Right ventricle myocardium inferior (tissue), 1 donor: ENCODE data around the gene GHRHR. TPM values are rescaled to one million over a fixed set of nuclear protein-coding genes. Genes with fewer than 3 reads are reported as not detected.

ENCODE experiments used
- ATAC-seq: fragments of 200-7000 bp; cut with Tn5 transposase; one replicate; pipeline ENCODE4 v1.9.1; 2020; ENCODE audit warnings: mild to moderate bottlenecking, moderate library complexity
- DNase-seq: peaks from one replicate; pipeline ENCODE4 v3.0.0; 2021; ENCODE audit errors: missing footprints
- intact Hi-C: fragments of 100-400 bp; cut with DNase I; formaldehyde crosslinking; loops from one replicate; pipeline ENCODE4 v1.11.0; 2022
- long read RNA-seq: library from polyadenylated mRNA; unstranded; transcript quantifications from one replicate; pipeline ENCODE4 v2.0.0, GENCODE V29; 2021
- total RNA-seq: library from RNA; stranded (reverse); fragmentation: NEBNext Ultra II Directional; extraction: Animal tissue kit (Norgen Biotek cat#: 25700); gene quantifications from one replicate; pipeline ENCODE4 v1.2.1, GENCODE V29; 2021
- donor health status: DM: no; HTN: yes; CAD: no; lungs with severe emphysema.

GHRHR gene
- total RNA-seq = not detected
- long read RNA-seq = 0 reads

DNA sequence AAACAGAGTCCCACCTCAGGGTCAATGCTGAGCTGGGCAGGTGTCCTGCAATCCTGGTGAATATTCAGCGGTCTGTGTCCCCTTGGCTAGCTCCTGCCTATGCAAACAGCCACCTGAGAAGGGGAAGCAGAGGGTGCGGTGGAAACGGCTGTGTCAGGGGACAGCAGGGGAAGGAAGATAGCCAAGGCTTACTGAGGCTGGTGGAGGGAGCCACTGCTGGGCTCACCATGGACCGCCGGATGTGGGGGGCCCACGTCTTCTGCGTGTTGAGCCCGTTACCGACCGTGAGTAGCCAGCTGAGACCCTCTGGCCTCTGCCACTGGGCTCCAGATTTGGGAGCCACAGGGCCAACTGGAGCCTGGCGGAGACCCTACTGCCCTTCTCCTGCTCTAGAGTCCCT, at the start of gene GHRHR:
Gene GHRHR, plus strand, starts transcription at position 112 of the 400 bp plus-strand sequence. Its CDS starts 116 bp downstream, at position 228.
- intact Hi-C loops = no loop called here
- ATAC-seq (no peak), DNase-seq (no peak)

- intact Hi-C loops = no loop called here
- DNase-seq (peak; percentile 63), ATAC-seq (no peak)
Observed at GRCh38 chr7:30914596-30914995, 49.2 kb upstream of the GHRHR start.

DNA sequence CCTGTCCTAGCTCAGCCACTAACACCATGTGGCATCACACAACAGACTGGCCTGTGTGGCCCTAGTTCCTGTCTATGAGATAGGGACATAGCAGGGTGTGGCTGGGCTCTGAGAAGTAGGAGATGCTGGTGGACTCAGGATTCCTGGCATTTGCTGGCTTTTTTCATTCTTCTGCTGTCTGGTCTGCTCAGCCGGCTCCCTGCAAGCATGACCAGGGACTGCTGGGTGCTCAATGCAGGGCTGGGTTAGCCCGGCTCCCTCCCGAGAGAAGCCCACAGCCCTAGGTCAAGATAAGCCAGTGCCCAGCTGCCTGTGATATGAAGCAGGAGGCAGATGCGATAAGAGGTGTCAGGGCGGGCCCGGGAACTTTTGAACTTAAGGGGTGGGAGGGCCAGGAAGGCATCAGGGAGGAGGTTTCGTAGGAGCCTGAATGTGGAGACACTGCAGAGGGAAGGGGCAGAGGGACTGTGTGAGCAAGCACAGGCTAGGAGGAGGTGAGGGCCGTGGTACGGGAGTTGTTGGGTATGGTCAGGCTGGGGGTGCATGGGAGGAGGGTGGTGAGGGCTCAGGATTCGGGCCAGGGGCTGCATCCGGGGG, 48.6 kb upstream of the GHRHR start:
- DNase-seq (peak; percentile 45), ATAC-seq (peak; percentile 21)
- intact Hi-C loops = loop anchor here (5.0 kb wide), 2 partner anchors 98 to 163 kb away; partner anchors contain the start of gene INMT

DNA sequence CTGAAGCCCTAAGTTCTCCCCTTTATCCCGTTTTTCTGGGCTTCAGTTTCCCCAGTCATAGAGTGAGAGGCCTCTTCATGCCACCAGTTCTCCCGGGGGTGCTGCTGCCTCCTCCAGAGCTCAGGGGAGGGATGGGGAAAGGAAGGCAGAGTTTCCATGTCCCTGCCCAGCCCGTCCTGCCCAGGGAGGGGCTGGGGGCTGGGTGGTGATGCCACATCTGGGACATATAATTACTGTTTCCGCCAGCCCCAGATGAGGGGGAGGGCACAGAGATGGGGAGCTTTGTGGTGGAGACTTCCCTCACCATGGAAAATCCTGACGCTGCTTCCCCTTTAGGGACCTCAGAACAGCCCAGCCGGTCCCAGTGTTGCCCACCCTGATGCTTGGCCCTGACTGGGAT, 48.0 kb upstream of the GHRHR start:
- intact Hi-C loops = loop anchor here (5.0 kb wide), 2 partner anchors 98 to 163 kb away; partner anchors contain the start of gene INMT
- ATAC-seq (no peak), DNase-seq (peak; percentile 42)

- intact Hi-C loops = loop anchor here (5.0 kb wide), 2 partner anchors 99 to 164 kb away; partner anchors contain the start of gene INMT
- DNase-seq = peak; percentile 42
- no peak for ATAC-seq
Observed at GRCh38 chr7:30916255-30916654, 47.5 kb upstream of the GHRHR start.

DNA sequence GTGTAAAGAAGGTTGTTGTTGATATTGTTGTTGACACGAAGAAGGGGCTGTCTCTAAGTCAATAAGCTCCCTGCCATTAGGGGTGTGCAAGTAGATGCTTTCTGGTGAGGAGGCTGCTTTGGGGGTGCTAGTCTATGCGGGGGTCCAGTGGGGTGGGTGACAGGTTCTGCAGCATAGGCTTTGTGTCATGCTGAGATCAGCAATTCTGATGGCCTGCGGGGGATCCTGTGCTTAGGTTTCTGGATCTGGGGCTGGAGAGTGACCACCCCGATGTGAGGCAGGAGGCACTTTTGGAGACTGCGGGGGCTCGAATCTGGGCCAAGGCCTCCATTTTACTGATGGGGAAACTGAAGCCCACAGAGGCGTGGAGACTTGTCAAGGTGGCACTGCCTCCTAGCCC, 47.0 kb upstream of the GHRHR start:
- ATAC-seq (no peak), DNase-seq (peak; percentile 42)
- intact Hi-C loops = loop anchor here (5.0 kb wide), 2 partner anchors 99 to 164 kb away; partner anchors contain the start of gene INMT

DNA sequence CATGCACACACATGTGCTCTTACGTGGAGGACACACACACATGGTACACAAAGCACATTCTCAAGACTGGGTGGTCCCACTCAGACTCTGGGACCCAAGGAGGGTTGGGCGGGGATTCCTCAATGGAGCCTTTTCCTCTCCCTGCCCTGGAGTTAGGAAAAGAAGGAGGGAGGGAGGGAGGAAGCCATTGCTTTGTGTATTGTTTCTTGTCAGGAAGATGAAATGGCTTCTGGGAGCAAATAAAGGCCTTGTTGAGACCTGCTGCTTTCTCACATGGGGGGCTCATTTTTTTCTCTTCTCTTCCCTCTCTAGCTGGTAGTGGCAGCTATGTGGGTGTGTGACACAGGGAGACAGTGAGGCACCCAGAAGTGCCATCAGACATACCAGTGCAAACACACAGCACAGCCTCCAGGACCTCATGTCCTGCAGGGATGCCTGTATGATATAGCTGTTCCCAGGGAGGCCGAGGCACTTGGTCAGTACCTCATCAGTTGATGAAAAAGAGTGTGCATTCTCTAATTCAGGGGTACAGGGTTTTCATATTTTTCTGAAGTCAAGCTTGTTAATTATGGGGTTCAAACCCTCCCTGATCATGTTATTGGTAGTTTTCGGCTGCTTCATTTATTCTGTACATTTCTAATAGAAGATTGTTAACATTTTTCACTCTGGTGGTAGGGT, 46.4 kb upstream of the GHRHR start:
- intact Hi-C loops = loop anchor here (5.0 kb wide), 2 partner anchors 100 to 165 kb away; partner anchors contain the start of gene INMT
- ATAC-seq = no peak
- peak; percentile 34 for DNase-seq

DNA sequence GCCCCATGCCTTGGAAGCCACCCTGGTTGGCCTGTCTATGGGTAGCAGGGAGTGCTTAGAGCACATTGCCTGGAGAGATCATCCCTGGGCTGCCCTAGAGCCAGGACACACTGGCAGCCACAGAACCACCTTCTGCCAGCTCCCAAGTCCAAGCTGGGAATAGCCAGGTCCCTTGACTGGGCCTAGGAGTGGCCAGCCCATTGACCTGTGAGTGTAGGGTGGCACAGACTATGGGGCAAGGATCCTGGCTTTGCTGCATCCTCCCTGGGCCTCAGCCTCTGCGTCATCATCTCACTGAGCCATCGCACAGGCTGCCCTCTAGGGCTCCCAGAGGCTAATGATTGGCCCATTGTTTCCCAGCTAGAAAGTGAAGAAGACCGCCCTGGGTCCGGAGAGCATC, 45.1 kb upstream of the GHRHR start:
- peak; percentile 58 for DNase-seq
- peak; percentile 18 for ATAC-seq
- intact Hi-C loops = loop anchor here (5.0 kb wide), 2 partner anchors 101 to 166 kb away; partner anchors contain the start of gene INMT

DNA sequence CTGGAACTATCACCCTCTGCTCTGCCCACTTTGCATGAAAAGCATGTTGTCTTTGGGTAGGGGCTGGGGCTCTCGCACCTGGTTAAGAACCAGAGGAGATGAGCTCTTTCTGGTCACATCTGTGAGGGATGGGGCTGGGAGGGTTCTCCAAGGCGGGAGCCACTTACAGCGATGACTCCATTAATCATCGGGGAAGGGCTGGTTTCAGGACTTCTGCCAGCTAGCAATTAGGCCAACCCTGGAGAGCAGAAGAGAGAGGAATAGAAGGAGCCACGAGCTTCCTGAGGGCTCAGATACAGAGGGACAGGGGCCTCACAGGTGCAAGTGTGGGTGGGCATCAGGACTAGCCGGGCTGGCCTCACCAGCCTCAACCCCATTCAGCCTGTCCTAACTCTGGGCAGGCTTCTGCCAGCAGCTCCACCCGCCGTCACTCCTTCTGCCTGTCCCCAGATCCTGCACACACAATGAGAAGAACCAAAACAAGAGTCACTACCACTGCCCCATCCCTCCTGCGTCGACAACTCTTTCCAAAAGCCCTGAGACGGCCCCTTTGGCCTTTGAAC, 43.7 kb upstream of the GHRHR start:
- DNase-seq (peak; percentile 50), ATAC-seq (no peak)
- intact Hi-C loops = no loop called here

GRCh38 chr7:30920584-30921539, 42.9 kb upstream of the GHRHR start:
- ATAC-seq = peak; percentile 79
- intact Hi-C loops = no loop called here
- no peak for DNase-seq

- ATAC-seq = no peak
- intact Hi-C loops = no loop called here
Observed at GRCh38 chr7:30921540-30922401, 42.0 kb upstream of the GHRHR start.

GRCh38 chr7:30922596-30922995, 41.2 kb upstream of the GHRHR start:
- DNase-seq (peak; percentile 37), ATAC-seq (no peak)
- intact Hi-C loops = no loop called here

More at GRCh38 chr7:30921540-30922401, 42.0 kb upstream of the GHRHR start:
- DNase-seq = no peak

- intact Hi-C loops = no loop called here
- ATAC-seq (no peak), DNase-seq (peak; percentile 50)
Observed at GRCh38 chr7:30923009-30923773, 40.6 kb upstream of the GHRHR start.

GRCh38 chr7:30923774-30924413, 39.9 kb upstream of the GHRHR start:
- intact Hi-C loops = loop anchor here (1.0 kb wide), 1 partner anchor 38 kb away; no protein-coding TSS in a partner anchor
- no peak for ATAC-seq
- no peak for DNase-seq

DNA sequence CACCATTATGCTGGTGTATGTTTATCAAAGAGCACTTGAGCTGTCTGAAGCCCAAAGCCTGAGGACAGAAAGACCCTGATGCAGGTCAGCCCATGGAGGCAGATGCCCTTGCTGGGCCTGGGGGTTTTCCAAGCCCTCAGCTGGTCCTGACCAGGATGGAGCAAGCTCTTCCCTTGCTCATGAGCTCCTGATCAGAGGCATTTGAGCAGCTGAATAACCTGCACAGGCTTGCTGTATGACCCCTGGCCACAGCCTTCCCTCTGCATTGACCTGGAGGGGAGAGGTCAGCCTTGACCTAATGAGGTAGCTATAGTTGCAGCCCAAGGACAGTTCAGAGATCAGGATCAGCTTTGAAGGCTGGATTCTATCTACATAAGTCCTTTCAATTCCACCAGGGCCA, 39.1 kb upstream of the GHRHR start:
- intact Hi-C loops = loop anchor here (1.0 kb wide), 1 partner anchor 38 kb away; no protein-coding TSS in a partner anchor
- ATAC-seq (no peak), DNase-seq (no peak)

- DNase-seq (no peak), ATAC-seq (no peak)
- intact Hi-C loops = no loop called here
Observed at GRCh38 chr7:30925117-30925516, 38.6 kb upstream of the GHRHR start.
